GM13976 (cell line): ENCODE data around the gene AKAP13.

Experiments
- DNase-seq: peaks from one replicate; pipeline ENCODE4 v3.0.0; 2012; ENCODE audit warnings: low spot score
- in situ Hi-C: fragments of 300-500 bp; cut with MboI; formaldehyde crosslinking; loops from one replicate; pipeline ENCODE4 v1.12.0; 2022; ENCODE audit warnings: low sequenced_read_pairs, mixed read lengths, inconsistent platforms; ENCODE audit not compliant: unreplicated experiment
- TF ChIP-seq, protein P1 (sequence below): IDR thresholded peaks from 2 replicates; pipeline ENCODE4 v1.5.1; 2012; ENCODE audit warnings: borderline replicate concordance, mild to moderate bottlenecking; ENCODE audit not compliant: insufficient read depth; ENCODE audit errors: extremely low read depth, missing control alignments, control extremely low read depth

AKAP13 gene

DNA sequence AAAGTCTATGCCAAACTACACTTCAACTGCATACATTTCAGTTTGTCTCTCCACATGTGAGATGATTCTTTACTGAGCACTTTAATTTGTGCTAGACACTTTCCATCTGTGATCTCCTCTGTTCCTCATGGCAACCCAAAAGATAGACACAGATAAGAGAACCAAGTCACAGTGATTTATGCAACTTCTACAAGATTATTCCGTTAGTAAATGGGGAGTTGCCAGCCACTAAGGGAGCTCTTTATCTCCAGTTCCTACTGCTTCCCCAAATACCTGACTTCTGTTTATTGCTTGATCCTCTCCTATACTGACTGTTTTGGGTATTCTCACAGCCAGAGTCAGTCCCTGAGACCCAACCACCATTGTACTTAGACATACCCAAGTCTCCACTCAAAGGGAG lies 24.1 kb upstream of the AKAP13 start:
- TF ChIP-seq, protein P1, sequence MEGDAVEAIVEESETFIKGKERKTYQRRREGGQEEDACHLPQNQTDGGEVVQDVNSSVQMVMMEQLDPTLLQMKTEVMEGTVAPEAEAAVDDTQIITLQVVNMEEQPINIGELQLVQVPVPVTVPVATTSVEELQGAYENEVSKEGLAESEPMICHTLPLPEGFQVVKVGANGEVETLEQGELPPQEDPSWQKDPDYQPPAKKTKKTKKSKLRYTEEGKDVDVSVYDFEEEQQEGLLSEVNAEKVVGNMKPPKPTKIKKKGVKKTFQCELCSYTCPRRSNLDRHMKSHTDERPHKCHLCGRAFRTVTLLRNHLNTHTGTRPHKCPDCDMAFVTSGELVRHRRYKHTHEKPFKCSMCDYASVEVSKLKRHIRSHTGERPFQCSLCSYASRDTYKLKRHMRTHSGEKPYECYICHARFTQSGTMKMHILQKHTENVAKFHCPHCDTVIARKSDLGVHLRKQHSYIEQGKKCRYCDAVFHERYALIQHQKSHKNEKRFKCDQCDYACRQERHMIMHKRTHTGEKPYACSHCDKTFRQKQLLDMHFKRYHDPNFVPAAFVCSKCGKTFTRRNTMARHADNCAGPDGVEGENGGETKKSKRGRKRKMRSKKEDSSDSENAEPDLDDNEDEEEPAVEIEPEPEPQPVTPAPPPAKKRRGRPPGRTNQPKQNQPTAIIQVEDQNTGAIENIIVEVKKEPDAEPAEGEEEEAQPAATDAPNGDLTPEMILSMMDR = no peak
- in situ Hi-C loops = no loop called here

DNA sequence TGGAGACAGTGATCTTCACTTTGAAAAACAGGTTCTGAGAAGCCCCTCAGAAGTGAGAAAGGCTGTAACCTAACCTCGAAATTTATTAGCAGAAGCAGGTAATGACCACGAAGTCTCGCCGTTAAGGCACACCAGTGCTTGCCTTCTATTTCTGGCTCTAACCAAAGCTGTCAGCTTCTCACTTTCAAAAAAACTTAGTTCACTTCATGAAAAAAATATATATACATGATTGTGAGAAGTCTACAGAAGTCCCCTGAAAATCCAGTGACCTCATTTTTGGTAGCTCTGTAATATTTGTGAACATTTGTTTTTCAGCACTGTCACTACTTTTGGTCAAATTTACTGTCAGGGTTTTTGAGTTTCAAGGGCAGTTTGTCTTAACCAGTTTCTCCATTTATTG lies 19.1 kb upstream of the AKAP13 start:
- peak; percentile 74 for DNase-seq
- in situ Hi-C loops = no loop called here
- TF ChIP-seq, protein P1 = no peak

More for the DNA sequence above, 24.1 kb upstream of the AKAP13 start:
- DNase-seq = no peak

DNA sequence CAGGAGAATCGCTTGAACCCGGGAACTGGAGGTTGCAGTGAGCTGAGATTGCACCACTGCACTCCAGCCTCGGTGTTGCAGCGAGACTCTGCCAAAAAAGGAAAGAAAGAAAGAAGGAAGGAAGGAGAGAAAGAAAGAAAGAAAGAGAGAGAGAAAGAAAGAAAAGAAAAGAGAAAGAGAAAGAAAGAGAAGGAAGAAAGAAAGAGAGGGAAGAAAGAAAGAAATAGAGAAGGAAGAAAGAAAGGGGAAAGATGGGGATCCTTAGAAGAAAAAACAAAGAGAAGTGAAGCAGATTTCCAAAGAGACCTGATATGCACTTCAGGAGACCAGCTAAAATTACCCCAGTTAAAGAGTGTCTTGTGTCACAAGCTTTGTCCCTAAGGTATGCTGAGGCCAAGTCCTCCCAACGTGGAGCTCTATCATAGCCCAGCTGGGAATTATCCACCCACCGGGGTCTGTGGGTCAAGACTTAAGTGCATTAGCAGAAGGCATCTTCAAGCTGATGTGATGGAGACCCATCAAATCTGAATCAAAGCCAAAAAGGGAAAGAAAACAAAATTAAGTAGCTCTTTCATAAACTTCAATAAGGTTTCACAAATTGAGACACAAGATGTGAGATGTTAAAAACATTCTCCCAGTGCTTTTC lies 17.8 kb upstream of the AKAP13 start:
- in situ Hi-C loops = no loop called here
- no peak for DNase-seq
- TF ChIP-seq, protein P1 = no peak

DNA sequence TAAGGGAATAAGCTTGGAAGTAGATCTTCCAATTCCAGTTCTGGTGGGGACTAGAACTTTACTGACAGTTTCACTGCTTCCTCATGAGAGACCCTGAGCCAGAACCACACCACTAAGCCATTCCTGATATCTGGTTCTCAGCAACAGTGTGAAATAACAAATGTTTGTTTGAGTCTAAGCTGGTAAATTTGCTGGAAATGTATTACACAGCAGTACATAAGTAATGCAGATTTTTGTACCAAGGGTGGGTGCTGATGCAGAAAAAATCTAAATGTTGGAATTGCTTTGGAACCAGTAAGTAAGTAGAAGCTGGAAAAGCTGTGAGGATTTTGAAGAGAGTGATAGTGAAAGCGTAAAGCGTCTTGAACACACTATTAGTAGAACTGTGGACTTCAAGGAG lies 14.4 kb upstream of the AKAP13 start:
- no peak for DNase-seq
- in situ Hi-C loops = no loop called here

DNA sequence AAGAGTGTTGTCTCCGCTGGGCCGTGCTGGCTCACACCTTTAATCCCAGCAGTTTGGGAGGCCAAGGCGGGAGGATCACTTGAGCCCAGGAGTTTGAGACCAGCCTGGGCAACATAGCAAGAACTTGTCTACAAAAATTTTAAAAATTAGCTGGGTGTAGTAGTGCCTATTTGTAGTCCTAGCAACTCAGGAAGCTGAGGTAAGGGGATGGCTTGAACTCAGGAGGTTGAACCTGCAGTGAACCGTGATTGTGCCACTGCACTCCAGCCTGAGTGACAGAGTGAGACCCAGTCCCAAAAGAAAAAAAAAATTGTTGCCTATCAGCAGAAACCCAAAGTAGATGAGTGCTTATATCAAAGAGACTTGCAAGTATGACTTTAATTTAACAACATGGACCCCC lies 12.7 kb upstream of the AKAP13 start:
- in situ Hi-C loops = no loop called here
- DNase-seq = no peak
- TF ChIP-seq, protein P1 = no peak

More for the DNA sequence above, 14.4 kb upstream of the AKAP13 start:
- TF ChIP-seq, protein P1 = no peak

DNA sequence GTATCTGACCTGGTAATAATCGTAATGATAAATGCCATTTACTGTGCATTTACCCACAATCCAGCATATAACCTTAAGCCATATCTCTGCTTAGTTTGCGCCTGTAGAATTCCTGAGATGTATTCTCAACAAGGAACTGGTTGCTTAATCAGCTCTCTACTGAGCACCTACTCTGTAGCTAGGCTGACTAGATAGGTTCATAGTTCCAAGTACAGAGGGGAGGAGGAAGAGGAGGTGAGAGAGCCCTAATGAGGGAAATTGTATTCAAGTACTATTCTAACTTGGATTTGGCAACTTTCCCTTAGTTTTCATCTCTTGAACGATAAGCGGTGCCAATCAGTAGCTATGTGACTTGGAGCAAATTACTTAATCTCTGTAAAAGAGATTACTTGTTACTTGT lies 5.6 kb upstream of the AKAP13 start:
- in situ Hi-C loops = no loop called here
- no peak for DNase-seq
- TF ChIP-seq, protein P1 = no peak

DNA sequence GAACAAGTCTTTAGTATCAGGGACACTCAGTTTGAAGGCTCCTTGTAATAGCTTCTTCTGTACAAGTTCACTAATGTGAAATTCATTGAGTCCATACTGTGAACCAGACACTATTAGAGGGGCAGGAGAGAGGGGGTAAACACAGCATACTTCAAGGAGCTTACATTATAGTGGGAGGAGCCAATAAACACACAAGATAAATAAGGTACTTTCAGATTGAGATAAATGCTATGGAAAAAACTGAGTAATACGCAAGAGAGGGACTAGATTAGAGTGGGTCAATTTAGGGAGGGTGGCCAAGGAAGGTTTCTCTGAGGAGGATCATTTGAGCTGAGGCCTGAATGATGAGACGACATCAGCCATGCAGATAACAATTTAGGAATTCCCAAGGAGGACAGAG lies 3.1 kb upstream of the AKAP13 start:
- in situ Hi-C loops = no loop called here
- TF ChIP-seq, protein P1 = no peak
- no peak for DNase-seq
